ENCODE results near the gene ADAM11. TPM values are rescaled to one million over a fixed set of nuclear protein-coding genes. Genes with fewer than 3 reads are reported as not detected.
"Not testable (repeated sequence)": the region's sequence is repeated elsewhere in the genome, so short reads cannot be mapped to it uniquely, and the experiment has no call there.

Gene ADAM11
- total and polyA plus RNA-seq, 2 of the 4 experiments (the other 2 are of a cell fraction), result 0.36 to 0.53 TPM

DNA sequence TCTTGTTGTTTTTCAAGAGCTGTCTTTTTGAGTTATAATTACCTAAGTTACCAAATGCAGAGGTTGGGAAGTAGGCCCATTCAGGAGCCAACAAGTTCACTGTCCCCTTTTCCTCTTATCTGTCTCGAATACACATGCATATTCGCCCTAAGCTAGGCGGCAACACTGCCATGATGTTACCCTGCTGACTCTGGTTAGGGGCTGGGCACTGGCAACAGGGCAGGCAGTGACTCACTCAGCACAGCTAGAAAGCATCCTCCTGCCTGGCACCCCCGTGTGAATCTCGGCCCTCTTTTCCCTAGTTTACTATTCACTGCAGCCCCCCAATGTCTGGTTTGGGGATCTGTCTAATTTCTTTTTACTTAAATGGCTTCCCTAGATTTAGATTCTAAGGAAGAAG is 36.5 kb upstream of the ADAM11 start:
- Histone ChIP-seq H3K9ac (ENCODE audit: low read depth, low read length) (no peak overlapping the region), H2BK120ac (ENCODE audit: low read depth, low read length) (no peak overlapping the region), H2BK20ac (ENCODE audit: low read depth, low read length) (no peak overlapping the region), H2AFZ (replicated peaks; ENCODE audit: low read length, poor library complexity) (no peak overlapping the region), H3K18ac (ENCODE audit: low read depth, low read length) (no peak overlapping the region), H3K9me1 (ENCODE audit: insufficient read depth, low read length) (no peaks in the 10 kb centered on the region), H4K91ac (ENCODE audit: insufficient read depth, low read depth, low read length) (no peak overlapping the region), H2BK15ac (ENCODE audit: low read depth, low read length) (no peak overlapping the region), H3K9me3 (ENCODE audit: control insufficient read depth, insufficient read depth, low read length) (no peaks in the 10 kb centered on the region), H3K4me2 (ENCODE audit: low read depth, low read length) (no peak overlapping the region), H3K79me1 (ENCODE audit: low read depth in 1 of 2, low read length in 2 of 2) (peaks cover 6 to 9% of the 10 kb centered on the region in 2 experiments; a peak in 3 of 4 replicates), H3K56ac (ENCODE audit: extremely low read depth, insufficient read depth, low read length) (no peak overlapping the region), H3K23ac (ENCODE audit: low read depth, low read length) (no peak overlapping the region), H3K4me3 (ENCODE audit: insufficient read depth, low read depth, low read length) (no peak overlapping the region), H3K27me3 (ENCODE audit: control insufficient read depth, insufficient read depth, low read length) (no peaks in the 10 kb centered on the region), H3K4me1 (ENCODE audit: control insufficient read depth, insufficient read depth, low read length) (no peaks in the 10 kb centered on the region), H3K4ac (ENCODE audit: low read depth, low read length) (no peak overlapping the region), H4K20me1 (ENCODE audit: insufficient read depth, low read length) (no peaks in the 10 kb centered on the region), H3K27ac (ENCODE audit: insufficient read depth, low read length) (no peak overlapping the region), H4K8ac (ENCODE audit: low read depth in 2 of 2, low read length in 2 of 2) (no peak overlapping the region), H2AK5ac (ENCODE audit: low read depth, low read length) (no peak overlapping the region), H2BK5ac (ENCODE audit: low read depth, low read length, poor library complexity, severe bottlenecking) (no peak overlapping the region), H4K5ac (ENCODE audit: low read depth, low read length) (no peak overlapping the region), H3K36me3 (ENCODE audit: control insufficient read depth, insufficient read depth, low read length) (no peaks in the 10 kb centered on the region; the same call in 1 of the 2 replicates), H2AK9ac (replicated peaks; ENCODE audit: low read depth, low read length, poor library complexity) (no peak overlapping the region), H3K14ac (replicated peaks; ENCODE audit: low read depth, low read length) (no peak overlapping the region)
- ChIA-PET POLR2A (ENCODE audit: unreplicated experiment) (no interaction called here), CTCF (interaction anchor here (0.5 to 0.8 kb wide), 2 partner anchors 26 to 397 kb away, joined by 3 to 6 read pairs; no protein-coding TSS in a partner anchor)
- intact Hi-C loops (cut with micrococcal nuclease), result no loop called here
- ATAC-seq (ENCODE audit: low read depth), result no peak
- dilution Hi-C loops (cut with HindIII; ENCODE audit: low sequenced_read_pairs, unreplicated experiment), result no loop called here
- WGBS, 2 experiments (ENCODE audit: extremely low coverage in 2 of 2, insufficient read length in 1 of 2), result 67% methylated on average over 3 of the region's 5 CpGs; no CpG with 5 or more reads in 1 of the 2 experiments
- in situ Hi-C loops (cut with MboI; ENCODE audit: low sequenced_read_pairs), result no loop called here
- TF ChIP-seq RAD21 (IDR thresholded peaks at IDR 0.05; ENCODE audit: low read length), result no peak
- no TSS peak for BruUV-seq (replicated peaks)
- no peak for DNase-seq

DNA sequence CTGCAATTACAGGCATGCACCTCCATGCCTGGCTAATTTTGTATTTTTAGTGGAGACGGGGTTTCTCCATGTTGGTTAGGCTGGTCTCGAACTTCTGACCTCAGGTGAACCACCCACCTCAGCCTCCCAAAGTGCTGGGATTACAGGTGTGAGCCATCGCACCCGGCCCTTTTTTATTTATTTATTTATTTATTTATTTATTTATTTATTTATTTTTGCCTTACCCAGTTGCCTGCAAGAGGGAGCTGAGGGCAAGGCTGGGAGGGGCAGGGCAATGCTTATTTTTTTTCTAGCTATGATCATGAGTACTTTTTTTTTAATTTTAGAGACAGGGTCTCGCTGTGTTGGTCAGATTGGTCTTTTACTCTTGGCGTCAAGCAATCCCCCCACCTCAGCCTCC is 32.7 kb upstream of the ADAM11 start:
- H4K8ac ChIP-seq (ENCODE audit: low read depth in 2 of 2, low read length in 2 of 2); H2AK5ac ChIP-seq (ENCODE audit: low read depth, low read length); H2AFZ ChIP-seq (replicated peaks; ENCODE audit: low read length, poor library complexity); DNase-seq; H3K18ac ChIP-seq (ENCODE audit: low read depth, low read length); H3K14ac ChIP-seq (replicated peaks; ENCODE audit: low read depth, low read length); H3K4me3 ChIP-seq (ENCODE audit: insufficient read depth, low read depth, low read length); H3K9me1 ChIP-seq (ENCODE audit: insufficient read depth, low read length); H3K27me3 ChIP-seq (ENCODE audit: control insufficient read depth, insufficient read depth, low read length); H3K4ac ChIP-seq (ENCODE audit: low read depth, low read length); intact Hi-C loops (cut with micrococcal nuclease); H3K23ac ChIP-seq (ENCODE audit: low read depth, low read length); H4K5ac ChIP-seq (ENCODE audit: low read depth, low read length); H3K9me3 ChIP-seq (ENCODE audit: control insufficient read depth, insufficient read depth, low read length); in situ Hi-C loops (cut with MboI; ENCODE audit: low sequenced_read_pairs); H3K27ac ChIP-seq (ENCODE audit: insufficient read depth, low read length); H2BK120ac ChIP-seq (ENCODE audit: low read depth, low read length); H3K4me2 ChIP-seq (ENCODE audit: low read depth, low read length); dilution Hi-C loops (cut with HindIII; ENCODE audit: low sequenced_read_pairs, unreplicated experiment); H2BK15ac ChIP-seq (ENCODE audit: low read depth, low read length); H3K4me1 ChIP-seq (ENCODE audit: control insufficient read depth, insufficient read depth, low read length); H2AK9ac ChIP-seq (replicated peaks; ENCODE audit: low read depth, low read length, poor library complexity); H2BK5ac ChIP-seq (ENCODE audit: low read depth, low read length, poor library complexity, severe bottlenecking); H2BK20ac ChIP-seq (ENCODE audit: low read depth, low read length); ATAC-seq (ENCODE audit: low read depth); BruUV-seq (replicated peaks); H4K91ac ChIP-seq (ENCODE audit: insufficient read depth, low read depth, low read length); H4K20me1 ChIP-seq (ENCODE audit: insufficient read depth, low read length); H3K9ac ChIP-seq (ENCODE audit: low read depth, low read length); CTCF ChIA-PET; H3K56ac ChIP-seq (ENCODE audit: extremely low read depth, insufficient read depth, low read length); H3K36me3 ChIP-seq (ENCODE audit: control insufficient read depth, insufficient read depth, low read length): not testable (repeated sequence)
- peaks cover 3 to 13% of the 10 kb centered on the region in 2 experiments; a peak in 3 of 4 replicates for H3K79me1 ChIP-seq (ENCODE audit: low read depth in 1 of 2, low read length in 2 of 2)
- POLR2A ChIA-PET (ENCODE audit: unreplicated experiment), result interaction anchor here (0.6 kb wide), 1 partner anchor 317 kb away, joined by 11 read pairs; no protein-coding TSS in a partner anchor
- WGBS, 2 experiments (ENCODE audit: extremely low coverage in 2 of 2, insufficient read length in 1 of 2), result no CpG with 5 or more reads among the region's 6 CpGs

All from IMR-90 (cell line).